OCI-LY3 (cell line): ENCODE measurements around the gene EHD2.

Source experiments
- H2AFZ ChIP-seq: fragments of 200-600, 300-600 bp; shearing (Covaris generic); 2 replicates; pipeline ENCODE4 v1.6.0; 2014; ENCODE audit warnings: antibody characterized with exemption, low read depth, low read length
- H3K27ac ChIP-seq: fragments of 200-600, 300-600 bp; sonication (generic); 2 replicates; pipeline ENCODE4 v1.5.1; 2014; ENCODE audit warnings: mild to moderate bottlenecking, low read length, moderate library complexity, mixed read lengths
- H3K27me3 ChIP-seq: fragments of 200-600, 300-600 bp; sonication (generic); 2 replicates; pipeline ENCODE4 v1.6.1; 2014; ENCODE audit warnings: low read depth, low read length, mixed read lengths
- H3K36me3 ChIP-seq: fragments of 200-600, 300-600 bp; sonication (generic); replicated peaks from 2 replicates; pipeline ENCODE3; 2014; ENCODE audit warnings: low read depth, low read length, mixed read lengths
- H3K4me1 ChIP-seq: fragments of 300-600, 200-600 bp; sonication (generic); 2 replicates; pipeline ENCODE4 v1.6.1; 2014; ENCODE audit warnings: low read length, mixed read lengths
- H3K4me2 ChIP-seq: fragments of 200-600, 300-600 bp; sonication (generic); 2 replicates; pipeline ENCODE4 v1.6.1; 2014; ENCODE audit warnings: low read length, mixed read lengths
- H3K4me3 ChIP-seq: fragments of 300-600, 200-600 bp; sonication (generic); 2 replicates; pipeline ENCODE4 v1.5.1; 2014; ENCODE audit warnings: antibody characterized with exemption, mild to moderate bottlenecking, low read length, moderate library complexity
- H3K79me2 ChIP-seq: fragments of 300-600, 200-600 bp; shearing (Covaris generic); 2 replicates; pipeline ENCODE4 v1.6.1; 2014; ENCODE audit warnings: mild to moderate bottlenecking, low read length, mixed read lengths
- H3K9ac ChIP-seq: fragments of 300-600, 200-600 bp; shearing (Covaris generic); 2 replicates; pipeline ENCODE4 v1.6.0; 2014; ENCODE audit warnings: mild to moderate bottlenecking, low read length, moderate library complexity
- H3K9me3 ChIP-seq: fragments of 200-600, 300-600 bp; shearing (Covaris generic); 2 replicates; pipeline ENCODE4 v1.6.1; 2014; ENCODE audit warnings: low read length, mixed read lengths; ENCODE audit not compliant: insufficient read depth
- H4K20me1 ChIP-seq: fragments of 200-600, 300-600 bp; sonication (generic); 2 replicates; pipeline ENCODE4 v1.6.1; 2016; ENCODE audit warnings: low read length, mixed read lengths; ENCODE audit not compliant: insufficient read depth
- EZH2phosphoT487 ChIP-seq: fragments of 200-600 bp; shearing (Covaris generic); IDR thresholded peaks from 2 replicates; pipeline ENCODE4 v1.6.1; 2018; ENCODE audit warnings: antibody characterized with exemption, mixed run types, low read depth
- TF ChIP-seq, protein P1 (sequence below): fragments of 200-600, 300-600 bp; sonication (generic); IDR thresholded peaks from 2 replicates; pipeline ENCODE4 v1.5.1; 2014; ENCODE audit warnings: antibody characterized with exemption, low read length, low read depth

The EHD2 gene

DNA sequence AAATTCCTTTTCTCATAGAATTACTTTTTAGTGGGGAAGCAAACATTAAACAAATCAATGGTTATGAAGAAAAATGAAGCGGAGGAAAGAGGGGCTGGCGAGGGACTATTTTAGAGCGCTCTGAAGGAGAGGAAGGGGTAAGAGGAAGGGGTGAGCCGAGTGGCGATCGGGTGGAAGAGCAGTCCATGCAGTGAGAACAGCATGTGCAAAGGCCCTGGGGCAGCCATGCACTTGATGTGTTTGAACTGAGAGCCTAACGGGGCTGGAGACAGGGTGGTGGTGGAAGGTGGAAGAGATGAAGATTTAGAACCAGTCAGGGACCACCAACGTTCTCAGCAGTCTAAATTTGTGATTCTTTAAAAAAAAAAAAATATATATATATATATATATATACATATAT lies 17.7 kb downstream of the EHD2 start:
- no peak overlapping the region for H3K4me3 ChIP-seq
- H3K9me3 ChIP-seq: no peaks in the 10 kb centered on the region
- H3K27ac ChIP-seq: no peak overlapping the region
- no peak overlapping the region for H3K9ac ChIP-seq
- H3K4me1 ChIP-seq: no peaks in the 10 kb centered on the region
- no peaks in the 10 kb centered on the region for H3K27me3 ChIP-seq
- no peak overlapping the region for H2AFZ ChIP-seq
- H3K36me3 ChIP-seq: no peaks in the 10 kb centered on the region
- TF ChIP-seq, protein P1, sequence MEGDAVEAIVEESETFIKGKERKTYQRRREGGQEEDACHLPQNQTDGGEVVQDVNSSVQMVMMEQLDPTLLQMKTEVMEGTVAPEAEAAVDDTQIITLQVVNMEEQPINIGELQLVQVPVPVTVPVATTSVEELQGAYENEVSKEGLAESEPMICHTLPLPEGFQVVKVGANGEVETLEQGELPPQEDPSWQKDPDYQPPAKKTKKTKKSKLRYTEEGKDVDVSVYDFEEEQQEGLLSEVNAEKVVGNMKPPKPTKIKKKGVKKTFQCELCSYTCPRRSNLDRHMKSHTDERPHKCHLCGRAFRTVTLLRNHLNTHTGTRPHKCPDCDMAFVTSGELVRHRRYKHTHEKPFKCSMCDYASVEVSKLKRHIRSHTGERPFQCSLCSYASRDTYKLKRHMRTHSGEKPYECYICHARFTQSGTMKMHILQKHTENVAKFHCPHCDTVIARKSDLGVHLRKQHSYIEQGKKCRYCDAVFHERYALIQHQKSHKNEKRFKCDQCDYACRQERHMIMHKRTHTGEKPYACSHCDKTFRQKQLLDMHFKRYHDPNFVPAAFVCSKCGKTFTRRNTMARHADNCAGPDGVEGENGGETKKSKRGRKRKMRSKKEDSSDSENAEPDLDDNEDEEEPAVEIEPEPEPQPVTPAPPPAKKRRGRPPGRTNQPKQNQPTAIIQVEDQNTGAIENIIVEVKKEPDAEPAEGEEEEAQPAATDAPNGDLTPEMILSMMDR: no peak
- no peak for TF ChIP-seq EZH2phosphoT487
- H4K20me1 ChIP-seq: no peaks in the 10 kb centered on the region
- no peak overlapping the region for H3K4me2 ChIP-seq
- no peaks in the 10 kb centered on the region for H3K79me2 ChIP-seq

DNA sequence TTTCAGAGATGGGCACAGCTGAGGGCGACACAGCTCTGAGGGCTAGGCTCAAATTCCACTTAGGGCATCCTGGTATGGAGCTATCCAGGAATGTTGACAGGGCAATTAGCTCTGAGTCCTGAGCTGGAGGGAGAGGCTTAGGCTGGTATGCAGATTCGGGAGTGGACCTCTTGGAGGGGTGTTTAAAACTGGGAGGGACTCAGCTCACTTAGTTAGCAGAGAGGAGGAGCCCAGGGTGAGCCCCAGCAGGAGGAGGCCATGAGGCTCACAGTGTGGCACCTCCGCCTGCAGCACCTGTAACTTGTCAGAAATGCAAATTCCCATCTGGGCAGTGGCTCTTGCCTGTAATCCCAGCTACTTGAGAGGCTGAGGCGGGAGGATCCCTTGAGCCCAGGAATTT lies 21.9 kb downstream of the EHD2 start:
- Histone ChIP-seq H3K4me1 (no peaks in the 10 kb centered on the region), H3K4me3 (no peak overlapping the region), H3K9me3 (no peaks in the 10 kb centered on the region), H3K36me3 (no peaks in the 10 kb centered on the region), H3K9ac (no peak overlapping the region), H4K20me1 (no peaks in the 10 kb centered on the region), H3K4me2 (no peak overlapping the region), H2AFZ (no peak overlapping the region), H3K79me2 (no peaks in the 10 kb centered on the region), H3K27ac (no peak overlapping the region), H3K27me3 (no peaks in the 10 kb centered on the region)
- TF ChIP-seq, protein P1: no peak
- TF ChIP-seq EZH2phosphoT487: no peak

DNA sequence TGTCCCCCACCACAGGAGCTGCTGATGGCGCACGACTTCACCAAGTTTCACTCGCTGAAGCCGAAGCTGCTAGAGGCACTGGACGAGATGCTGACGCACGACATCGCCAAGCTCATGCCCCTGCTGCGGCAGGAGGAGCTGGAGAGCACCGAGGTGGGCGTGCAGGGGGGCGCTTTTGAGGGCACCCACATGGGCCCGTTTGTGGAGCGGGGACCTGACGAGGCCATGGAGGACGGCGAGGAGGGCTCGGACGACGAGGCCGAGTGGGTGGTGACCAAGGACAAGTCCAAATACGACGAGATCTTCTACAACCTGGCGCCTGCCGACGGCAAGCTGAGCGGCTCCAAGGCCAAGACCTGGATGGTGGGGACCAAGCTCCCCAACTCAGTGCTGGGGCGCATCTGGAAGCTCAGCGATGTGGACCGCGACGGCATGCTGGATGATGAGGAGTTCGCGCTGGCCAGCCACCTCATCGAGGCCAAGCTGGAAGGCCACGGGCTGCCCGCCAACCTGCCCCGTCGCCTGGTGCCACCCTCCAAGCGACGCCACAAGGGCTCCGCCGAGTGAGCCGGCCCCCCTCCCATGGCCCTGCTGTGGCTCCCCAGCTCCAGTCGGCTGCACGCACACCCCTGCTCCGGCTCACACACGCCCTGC lies 27.8 kb downstream of the EHD2 start:
- H3K27ac ChIP-seq: no peak overlapping the region
- no peaks in the 10 kb centered on the region for H3K36me3 ChIP-seq
- H3K79me2 ChIP-seq: peaks cover 6% of the 10 kb centered on the region
- H3K9me3 ChIP-seq: no peaks in the 10 kb centered on the region
- H3K27me3 ChIP-seq: no peaks in the 10 kb centered on the region
- H3K4me1 ChIP-seq: peaks cover 18% of the 10 kb centered on the region
- no peak overlapping the region for H3K4me2 ChIP-seq
- TF ChIP-seq, protein P1: no peak
- TF ChIP-seq EZH2phosphoT487: no peak
- H4K20me1 ChIP-seq: no peaks in the 10 kb centered on the region
- no peak overlapping the region for H2AFZ ChIP-seq
- no peak overlapping the region for H3K4me3 ChIP-seq
- H3K9ac ChIP-seq: no peak overlapping the region

DNA sequence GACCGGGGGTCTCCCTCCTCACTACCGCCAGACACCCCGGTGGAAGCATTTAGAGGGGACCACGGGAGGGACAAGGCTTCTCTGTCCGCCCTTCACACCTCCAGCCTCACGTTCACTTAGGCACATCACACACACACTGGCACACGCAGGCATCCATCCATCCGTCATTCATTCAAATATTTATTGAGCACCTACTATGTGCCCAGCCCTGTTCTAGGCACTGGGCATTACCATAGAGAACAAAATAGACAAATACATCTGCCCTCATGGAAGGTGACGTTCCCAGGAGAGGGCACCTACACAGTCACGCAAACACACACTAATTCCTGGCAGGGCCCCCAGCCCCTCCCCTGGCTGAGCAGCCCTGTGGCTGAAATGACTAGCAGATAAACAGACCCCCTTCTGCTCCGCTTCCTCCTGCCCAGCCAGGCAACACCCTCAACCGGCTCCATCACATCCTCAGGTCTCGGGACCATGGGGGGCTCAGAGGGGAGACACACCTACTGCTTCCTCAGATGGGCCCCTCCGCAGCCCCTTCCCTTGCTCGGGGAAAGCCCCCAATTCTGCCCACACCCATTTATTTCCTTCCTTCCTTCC lies 28.4 kb downstream of the EHD2 start:
- Histone ChIP-seq H3K4me2 (no peak overlapping the region), H2AFZ (no peak overlapping the region), H4K20me1 (peaks cover 1% of the 10 kb centered on the region; the same call in 1 of the 2 replicates), H3K79me2 (peaks cover 12% of the 10 kb centered on the region), H3K9me3 (no peaks in the 10 kb centered on the region), H3K27me3 (no peaks in the 10 kb centered on the region), H3K9ac (no peak overlapping the region), H3K36me3 (peaks cover 2% of the 10 kb centered on the region), H3K4me1 (peaks cover 23% of the 10 kb centered on the region), H3K27ac (no peak overlapping the region), H3K4me3 (no peak overlapping the region)
- TF ChIP-seq EZH2phosphoT487: no peak
- TF ChIP-seq, protein P1: no peak
